Activated CD4-positive, CD25-positive, alpha-beta regulatory T cell treated with anti-CD3 and anti-CD28 coated beads, Interleukin-2, amount 50 U/mL, for 16 hours (primary cell): ENCODE results near the gene ME3.

Source experiments
- DNase-seq: peaks from one replicate; pipeline ENCODE4 v3.0.0-alpha.2; 2020; ENCODE audit warnings: low read depth, low spot score

The ME3 gene

GRCh38 chr11:86460461-86461385 is 211.7 kb downstream of the ME3 start:
- DNase-seq: no peak

GRCh38 chr11:86459682-86460460 is 212.5 kb downstream of the ME3 start:
- DNase-seq: no peak

DNA sequence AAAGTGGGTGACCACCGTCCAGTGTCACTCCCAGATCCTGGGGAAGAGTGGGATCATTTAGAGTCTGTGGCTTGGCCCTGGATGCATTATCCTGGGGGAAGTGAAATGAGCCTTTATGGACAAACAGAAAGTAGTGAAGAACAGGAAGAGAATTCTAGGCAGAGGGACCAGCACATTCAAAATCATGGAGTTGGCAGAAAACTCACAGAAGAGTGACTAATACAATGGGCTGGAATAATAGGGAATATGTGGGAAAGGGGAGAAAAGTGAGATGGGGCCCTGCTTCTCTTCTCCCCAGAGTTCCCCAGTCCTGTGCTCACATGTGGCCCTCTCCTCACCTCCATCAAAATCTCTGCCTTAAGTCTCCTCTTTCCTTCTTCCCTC is 213.4 kb downstream of the ME3 start:
- DNase-seq: no peak

GRCh38 chr11:86458294-86459001 is 214.0 kb downstream of the ME3 start:
- no peak for DNase-seq

GRCh38 chr11:86456075-86456939 is 216.1 kb downstream of the ME3 start:
- peak; percentile 51 for DNase-seq

DNA sequence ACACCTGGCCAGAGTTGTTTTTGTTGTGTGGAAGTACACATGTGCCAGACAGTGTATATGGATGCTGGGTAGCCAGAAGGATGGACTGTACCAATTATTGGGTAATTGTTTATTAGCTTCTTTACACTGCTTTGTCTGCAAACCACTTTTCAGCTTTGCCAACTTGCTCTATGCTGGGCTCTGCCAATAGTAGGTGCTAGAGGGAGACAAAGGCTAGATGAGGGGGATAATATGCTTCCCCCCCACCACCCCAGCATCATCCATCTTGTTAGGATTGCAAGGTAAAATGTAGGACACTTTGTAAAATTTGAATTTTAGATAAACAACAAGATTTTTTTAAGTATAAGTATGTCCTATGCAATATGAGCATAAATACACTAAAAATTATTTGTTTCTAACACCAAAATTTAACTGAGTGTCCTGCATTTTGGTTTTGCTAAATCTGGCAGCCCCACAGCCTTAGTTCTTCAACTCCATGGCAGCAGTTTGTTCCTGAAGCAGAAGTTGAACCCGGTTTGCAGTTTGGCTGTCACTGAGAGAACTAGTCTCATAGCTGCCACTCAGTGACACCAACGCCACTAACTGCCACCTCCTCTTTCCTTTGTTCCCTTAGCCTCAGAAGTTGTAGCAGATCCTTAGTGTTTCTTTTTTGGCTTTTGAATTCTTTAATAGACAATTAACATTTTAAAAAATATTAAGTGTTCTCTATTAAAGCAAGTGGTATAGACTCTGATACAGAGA is 219.0 kb downstream of the ME3 start:
- no peak for DNase-seq

GRCh38 chr11:86449993-86450629 is 222.3 kb downstream of the ME3 start:
- DNase-seq: no peak

DNA sequence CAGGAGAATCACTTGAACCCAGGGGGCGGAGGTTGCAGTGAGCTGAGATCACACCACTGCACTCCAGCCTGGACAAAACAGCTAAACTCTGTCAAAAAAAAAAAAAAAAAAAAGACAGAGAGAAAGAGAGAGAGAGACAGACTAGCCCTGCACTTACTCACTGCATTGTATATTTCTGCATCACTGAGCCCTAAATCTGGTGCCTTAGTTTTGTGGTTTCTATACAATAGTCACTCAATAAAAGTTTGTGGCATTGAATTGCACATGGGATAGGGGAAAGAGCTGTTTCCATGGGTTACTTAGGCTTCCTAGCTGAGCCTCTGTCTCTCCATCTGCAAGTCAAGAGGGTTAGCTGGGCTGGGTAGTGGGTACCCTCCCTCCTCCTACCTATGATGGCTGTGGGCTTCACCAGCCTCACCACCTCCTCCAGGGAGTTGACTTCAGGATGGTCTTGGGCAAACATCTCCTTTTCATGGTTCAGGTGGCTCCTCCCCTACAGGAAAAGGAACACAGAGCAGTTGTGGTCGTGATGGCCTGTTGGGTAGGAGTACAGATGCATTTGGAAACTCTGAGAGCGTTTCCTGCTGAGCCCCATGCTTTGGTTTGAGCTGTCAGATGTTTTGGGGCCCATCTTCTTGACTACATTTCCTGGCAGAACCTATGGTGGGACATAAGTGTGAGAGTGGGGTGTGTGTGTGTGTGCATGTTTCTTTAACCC is 224.5 kb downstream of the ME3 start:
- DNase-seq: no peak

DNA sequence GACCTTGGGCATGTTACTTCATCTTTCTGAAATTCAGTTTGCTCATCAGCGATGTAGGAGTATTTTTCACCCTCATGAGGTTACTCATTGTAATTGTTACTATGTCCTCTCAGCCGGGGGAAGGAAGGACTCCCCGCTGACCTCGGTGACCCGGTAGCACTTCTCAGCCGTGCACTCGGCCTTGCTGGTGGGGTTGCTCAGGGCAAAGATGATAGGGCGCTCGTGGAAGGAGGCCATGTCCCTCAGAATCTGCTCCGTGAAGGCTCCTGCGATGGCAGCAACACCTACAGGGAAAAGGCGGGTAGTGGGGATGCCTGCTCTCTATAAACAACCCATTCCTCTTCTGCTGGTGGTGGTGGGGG is 225.5 kb downstream of the ME3 start:
- DNase-seq: no peak

DNA sequence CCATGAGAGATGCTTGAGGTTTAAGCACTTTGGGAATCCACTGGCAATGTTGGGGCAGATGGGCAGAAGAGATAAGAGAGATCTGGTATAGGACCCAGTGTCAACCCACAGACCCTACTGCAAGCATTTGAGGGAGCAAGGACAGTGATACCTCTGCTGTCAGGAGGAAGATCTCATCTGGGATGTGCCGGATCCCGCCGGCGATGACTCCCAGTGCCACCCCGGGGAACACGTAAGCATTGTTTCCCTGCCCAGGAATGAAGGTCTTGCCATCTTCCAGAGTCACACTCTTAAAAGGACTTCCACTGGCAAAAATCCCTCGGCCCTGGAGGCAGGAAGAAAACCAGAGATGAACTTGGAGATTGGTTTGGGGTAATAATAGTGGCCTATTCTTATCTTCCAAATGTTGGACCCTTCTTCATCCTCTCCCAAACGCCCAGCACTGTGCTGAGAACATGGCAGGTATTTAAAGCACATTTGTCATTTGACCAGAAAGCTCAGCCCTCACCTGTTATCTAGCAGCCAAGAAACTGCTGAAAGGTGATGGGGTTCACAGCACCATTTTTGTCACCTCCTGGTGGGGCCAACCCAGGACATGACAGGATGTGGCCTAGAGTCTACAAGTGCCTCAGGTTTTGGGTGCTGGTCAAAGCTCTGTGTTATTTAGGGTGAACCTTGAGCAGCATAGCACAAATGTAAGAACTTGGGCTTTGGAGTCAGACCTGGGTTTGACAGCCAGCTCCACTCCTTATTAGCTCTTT is 226.1 kb downstream of the ME3 start:
- no peak for DNase-seq

DNA sequence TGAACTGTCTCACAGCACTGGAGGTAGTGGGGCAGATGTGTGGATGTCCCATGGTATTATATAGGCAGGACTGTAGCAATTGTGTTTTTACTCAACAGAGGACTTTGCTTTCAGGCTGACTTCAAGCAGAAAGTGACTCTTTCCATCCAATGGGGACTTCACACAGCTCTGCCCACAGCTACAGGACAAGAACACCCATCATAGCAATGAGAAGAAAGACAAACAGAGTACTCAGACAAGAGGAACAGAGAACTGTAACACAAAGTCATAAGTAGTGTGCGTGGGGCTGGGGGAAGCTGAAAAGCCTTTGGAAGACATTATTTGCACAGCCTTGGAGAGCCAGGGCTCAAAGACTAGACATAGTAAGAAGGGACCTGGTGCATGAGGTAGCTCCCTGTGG is 227.4 kb downstream of the ME3 start:
- no peak for DNase-seq

- no peak for DNase-seq
Measured at GRCh38 chr11:86443415-86443814, 229.0 kb downstream of the ME3 start.

DNA sequence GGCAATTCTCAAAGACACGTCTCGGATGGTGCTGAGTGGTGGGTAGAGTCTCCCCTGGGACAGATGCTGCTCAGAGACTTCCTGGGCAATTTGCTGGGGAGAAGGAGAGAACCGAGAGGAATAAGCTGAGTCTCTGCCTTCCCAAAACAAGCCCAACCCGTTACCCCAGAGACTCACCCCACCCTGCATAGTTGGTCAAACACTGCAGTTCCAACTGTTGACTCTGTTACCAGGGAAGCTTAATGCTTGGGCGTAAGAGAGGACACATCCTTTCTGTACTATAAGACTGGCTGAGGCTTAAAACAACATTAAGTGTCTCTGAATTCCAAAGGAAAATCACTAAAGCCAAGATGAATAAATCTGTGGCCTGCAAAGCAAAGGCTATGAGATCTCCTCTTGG is 229.6 kb downstream of the ME3 start:
- no peak for DNase-seq

- DNase-seq: no peak
Measured at GRCh38 chr11:86442420-86442819, 230.0 kb downstream of the ME3 start.

DNA sequence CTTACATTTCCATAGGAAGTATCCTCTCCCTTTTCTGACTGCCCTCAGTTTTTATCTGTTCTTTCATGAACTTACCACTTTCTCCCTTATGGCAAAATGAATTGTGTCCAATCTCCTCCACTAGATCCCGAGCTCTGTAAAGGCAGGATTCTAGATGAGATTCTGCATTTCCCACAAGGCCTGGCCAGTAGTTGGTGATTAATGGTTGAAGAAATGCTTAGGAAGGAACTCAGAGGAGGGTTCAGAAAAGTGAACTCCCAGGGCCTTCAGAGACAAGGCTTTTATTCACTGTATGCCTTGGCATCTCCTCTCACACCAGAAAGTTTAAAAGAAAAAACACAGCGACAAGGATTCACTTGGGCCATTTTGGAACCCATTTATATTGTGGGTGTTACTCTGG is 231.6 kb downstream of the ME3 start:
- DNase-seq: no peak

DNA sequence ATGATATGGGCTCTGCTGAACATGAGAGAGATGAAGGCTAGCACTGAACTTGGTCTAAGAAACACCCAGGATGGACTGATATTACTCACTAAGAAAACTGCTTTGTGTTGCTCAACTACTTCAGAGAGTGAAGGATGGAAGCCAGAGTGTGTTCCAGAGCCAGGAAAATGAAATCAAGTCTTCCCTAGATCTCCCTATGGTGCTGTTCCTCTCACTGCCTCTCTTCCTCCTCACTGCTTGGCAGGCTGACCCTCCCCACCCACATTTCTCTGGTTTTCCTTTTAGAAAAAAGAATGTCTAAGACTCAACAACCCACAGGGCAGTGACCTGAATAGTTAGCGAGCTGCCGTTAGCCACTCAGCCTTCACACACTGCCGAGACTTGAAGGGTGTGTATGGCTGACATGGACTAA is 232.1 kb downstream of the ME3 start:
- DNase-seq: no peak

DNA sequence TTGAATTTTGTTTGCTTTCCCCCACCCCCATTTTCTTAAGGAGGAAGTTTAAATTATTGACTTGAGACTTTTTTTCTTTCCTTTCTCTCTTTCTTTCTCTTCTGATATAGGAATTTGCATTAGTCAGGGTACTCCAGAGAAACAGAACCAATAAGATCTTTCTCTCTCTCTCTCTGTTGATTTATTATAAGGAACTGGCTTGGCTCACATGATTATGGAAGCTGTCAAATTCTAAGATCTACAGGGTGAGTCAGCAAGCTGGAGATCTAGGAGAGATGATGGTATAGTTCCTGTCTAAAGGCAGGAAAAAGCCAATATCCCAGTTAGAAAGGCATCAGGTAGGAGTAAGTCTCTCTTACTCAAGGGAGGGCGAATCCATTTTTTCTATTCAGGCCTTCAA is 233.7 kb downstream of the ME3 start:
- no peak for DNase-seq

GRCh38 chr11:86435711-86436110 is 236.7 kb downstream of the ME3 start:
- no peak for DNase-seq
